ENCODE results near the gene DBN1. TPM values are rescaled to one million over a fixed set of nuclear protein-coding genes. Genes with fewer than 3 reads are reported as not detected.

The DBN1 gene
- total RNA-seq, 1 donor from 2014 or later = 22.4 TPM

DNA sequence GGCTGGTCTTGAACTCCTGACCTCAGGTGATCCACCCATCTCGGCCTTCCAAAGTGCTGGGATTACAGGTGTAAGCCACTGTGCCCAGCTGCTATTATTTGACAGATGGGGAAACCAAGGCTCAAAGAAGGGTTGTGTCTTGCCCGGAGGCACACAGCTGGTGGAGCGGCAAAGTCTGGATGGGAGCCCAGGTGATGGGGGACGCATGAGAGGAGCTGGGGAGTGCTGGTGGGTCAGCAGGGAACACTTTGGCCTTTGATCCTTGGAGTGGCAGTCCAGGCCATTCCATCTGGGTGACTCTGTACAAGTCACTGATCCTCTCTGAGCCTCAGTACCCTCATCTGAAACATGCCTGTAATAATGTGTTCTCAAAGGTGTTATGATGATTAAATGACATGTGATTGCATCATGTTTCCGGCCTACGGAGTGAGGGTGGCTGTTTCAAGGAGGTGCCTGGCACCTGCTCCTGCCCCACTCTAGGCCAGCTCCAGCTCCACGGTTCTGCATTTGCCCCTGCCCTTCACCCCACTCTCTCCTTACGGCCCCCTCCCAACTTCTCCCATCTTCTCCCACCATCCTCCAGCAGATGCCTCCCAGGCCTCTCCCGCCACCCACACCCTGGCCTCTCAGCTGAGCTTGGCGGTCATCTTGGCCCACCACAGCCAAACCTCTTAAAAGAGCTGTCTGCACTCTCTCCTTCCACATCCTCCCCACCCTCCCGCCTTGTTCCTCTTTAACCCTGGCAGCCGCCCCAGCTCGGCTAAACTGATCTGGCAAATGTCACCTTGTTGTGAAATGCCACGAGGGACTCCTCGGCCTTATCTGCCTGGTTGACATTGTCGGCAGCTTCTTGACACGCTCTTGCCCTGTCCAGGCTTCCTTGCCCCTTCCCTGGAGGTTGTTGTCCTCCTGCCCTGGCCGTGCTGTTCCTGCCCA is 5.5 kb upstream of the DBN1 start:
- DNase-seq = peak; percentile 94
- peak; percentile 93 for ATAC-seq
- intact Hi-C loops (cut with micrococcal nuclease) = no loop called here

DNA sequence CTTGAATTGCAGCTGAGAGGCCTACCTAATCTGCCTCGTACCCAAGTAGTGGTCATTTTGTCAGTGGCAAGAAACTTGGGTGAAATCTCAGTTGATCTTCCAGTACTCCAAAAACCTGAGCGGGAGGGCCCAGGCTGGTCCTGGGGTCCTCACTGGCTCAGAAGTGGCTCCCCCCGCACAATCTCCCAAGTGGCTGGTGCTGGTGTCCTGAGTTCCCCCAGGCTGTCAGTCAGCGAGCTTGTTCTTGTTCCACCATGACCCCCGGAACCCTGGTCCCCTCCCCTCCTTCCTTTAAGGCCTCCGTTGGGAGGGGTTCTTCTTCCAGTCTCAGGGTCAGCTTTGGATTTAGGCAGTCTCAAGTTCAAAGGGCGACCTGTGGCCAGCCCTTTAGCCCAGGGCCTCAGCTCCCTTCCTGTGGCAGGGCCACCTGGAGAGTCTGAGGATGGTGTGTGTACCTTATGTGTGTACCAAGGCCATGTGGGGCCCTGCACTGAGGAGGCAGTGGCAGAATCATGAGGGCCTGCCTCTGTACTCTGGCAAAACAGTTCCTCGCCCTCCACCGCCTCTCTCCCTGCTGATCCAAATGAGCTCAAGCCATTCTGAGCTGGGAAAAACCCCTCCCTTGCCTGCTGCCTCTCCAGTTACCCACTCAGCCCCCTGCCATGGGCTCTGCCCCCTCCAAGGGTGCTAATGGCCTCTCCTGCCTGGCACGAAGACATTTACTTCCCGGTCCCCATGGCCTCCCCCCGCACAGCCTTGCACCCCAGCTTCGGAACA is 4.5 kb upstream of the DBN1 start:
- DNase-seq (peak; percentile 29), ATAC-seq (no peak)
- intact Hi-C loops (cut with micrococcal nuclease) = no loop called here

DNA sequence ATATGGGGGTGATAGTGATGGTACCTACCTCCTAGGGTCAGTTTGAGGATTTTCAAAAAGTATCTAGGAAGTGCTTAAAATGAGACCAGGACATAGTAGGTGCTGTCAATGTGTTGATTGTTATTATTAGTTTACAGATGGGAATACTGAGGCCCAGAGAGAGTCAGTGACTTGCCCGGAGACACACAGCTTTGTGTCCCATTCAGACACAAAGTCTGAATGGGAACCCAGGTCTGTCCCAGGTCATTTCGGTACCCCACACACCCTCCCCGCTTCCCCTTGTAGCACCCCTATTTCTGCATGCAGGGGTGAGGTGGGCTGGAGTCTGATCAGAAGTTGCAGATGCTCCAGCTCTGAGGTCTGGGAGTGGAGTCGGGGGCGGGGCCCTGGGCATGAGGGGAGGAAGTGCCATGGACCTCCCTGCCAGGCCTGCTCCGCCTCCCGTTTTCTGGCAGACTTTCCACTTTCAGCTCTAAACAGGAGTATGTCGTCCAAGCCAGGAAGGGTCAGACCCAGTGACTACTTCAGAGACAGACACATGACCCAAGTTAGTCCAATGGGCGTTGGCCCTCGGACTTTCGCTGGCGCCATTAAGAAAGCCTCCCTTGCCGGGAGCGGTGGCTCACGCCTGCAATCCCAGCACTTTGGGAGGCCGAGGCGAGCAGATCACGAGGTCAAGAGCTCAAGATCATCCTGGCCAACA is 3.2 kb upstream of the DBN1 start:
- no peak for DNase-seq
- intact Hi-C loops (cut with micrococcal nuclease) = no loop called here
- ATAC-seq = no peak

DNA sequence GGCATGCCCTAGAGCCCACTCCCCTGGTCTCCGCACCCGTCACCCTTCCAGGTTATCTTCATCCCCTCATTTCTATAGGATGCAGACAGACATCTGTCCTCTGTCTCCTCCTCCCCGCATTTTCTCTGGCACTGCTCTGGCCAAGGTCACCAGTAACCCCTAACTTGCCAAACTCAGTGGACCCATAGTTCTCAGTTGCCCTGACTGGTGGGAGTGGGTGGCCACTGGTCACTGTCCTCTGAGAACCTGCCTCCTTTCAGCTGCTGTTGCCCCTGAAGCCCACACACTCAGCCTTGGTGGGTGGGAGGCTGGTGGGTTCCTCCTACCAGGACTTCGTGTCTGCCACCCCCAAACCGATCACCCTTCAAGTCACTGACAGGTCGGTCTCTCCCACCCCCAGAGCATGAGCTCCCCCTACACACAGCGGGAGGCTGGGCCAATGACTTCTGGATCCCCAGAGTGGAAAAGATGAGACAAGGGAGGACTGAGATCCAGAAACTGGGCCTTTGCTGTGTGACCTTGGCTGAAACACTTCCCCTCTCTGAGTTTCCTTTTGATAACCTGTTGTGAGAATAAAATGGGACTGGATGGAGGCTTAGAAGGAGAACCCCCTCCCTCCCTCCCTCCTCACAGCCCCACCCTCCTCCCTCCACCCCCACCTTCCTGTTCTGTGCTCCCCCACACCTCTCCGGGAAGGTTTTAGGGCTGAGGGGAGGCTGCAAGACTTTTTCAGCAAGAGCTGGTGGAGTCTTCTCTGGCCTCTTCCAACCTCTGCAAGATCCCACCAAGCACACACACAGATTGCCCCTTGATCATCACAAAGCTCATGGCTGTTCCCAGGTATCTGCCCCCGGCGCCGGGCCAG is 2.4 kb upstream of the DBN1 start:
- no peak for DNase-seq
- no peak for ATAC-seq
- intact Hi-C loops (cut with micrococcal nuclease) = no loop called here

DNA sequence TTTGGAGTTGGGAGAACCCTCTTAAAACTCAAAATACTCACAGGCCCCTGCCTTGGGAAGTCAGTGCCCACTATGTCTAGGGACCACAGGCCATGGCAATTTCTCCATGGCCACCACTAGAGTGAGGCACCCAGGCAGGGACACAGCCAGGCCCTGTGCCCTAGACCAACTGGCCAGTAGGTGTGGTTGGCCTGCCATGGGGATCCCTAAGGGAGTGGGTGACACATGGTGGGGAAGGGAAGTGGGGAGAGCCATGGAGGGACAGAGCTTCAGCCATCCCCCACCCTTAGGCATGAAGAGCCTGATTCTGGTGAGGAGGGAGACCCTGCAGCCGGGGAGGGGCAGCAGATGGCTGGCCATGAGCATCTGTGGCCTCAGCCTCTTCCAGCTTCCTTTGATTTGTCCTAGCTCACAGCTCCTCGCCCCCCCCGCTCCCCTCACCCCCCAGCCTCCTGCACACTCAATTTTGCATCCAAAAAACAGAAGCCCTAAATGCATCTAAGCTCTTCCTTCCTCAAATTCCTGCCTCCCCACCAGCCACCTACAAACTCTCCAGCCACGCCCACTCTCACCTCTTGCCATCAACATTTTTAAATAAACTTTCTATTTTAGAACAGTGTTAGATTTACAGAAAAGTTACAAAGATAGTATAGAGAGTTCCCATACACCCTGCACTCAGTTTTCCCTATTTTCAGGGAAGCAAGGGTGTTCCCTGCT is 1.6 kb upstream of the DBN1 start:
- intact Hi-C loops (cut with micrococcal nuclease) = no loop called here
- ATAC-seq (no peak), DNase-seq (no peak)

DNA sequence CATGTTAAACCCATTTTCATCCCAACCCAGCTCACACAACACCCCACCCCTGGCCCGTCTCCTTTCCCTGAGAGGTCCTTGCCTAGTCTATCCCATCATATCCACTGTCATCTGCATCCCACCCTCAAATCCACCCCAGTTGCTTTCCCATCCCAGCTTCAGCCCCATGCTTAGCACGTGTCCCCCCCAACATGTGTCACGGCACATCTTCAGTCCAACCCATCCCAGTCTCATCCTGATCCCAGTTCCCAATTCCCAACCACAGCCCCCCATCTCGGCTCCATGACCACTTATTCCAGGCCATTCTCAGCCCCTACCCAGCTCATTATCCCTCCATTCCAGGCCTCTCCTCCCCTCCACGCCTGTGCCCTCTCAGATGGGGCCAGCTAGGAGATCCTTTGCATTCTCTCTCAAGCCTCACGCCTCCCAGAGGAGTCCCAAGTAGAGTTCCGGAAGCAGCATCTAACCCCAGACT is 605 bp upstream of the DBN1 start:
- no peak for DNase-seq
- intact Hi-C loops (cut with micrococcal nuclease) = no loop called here

DNA sequence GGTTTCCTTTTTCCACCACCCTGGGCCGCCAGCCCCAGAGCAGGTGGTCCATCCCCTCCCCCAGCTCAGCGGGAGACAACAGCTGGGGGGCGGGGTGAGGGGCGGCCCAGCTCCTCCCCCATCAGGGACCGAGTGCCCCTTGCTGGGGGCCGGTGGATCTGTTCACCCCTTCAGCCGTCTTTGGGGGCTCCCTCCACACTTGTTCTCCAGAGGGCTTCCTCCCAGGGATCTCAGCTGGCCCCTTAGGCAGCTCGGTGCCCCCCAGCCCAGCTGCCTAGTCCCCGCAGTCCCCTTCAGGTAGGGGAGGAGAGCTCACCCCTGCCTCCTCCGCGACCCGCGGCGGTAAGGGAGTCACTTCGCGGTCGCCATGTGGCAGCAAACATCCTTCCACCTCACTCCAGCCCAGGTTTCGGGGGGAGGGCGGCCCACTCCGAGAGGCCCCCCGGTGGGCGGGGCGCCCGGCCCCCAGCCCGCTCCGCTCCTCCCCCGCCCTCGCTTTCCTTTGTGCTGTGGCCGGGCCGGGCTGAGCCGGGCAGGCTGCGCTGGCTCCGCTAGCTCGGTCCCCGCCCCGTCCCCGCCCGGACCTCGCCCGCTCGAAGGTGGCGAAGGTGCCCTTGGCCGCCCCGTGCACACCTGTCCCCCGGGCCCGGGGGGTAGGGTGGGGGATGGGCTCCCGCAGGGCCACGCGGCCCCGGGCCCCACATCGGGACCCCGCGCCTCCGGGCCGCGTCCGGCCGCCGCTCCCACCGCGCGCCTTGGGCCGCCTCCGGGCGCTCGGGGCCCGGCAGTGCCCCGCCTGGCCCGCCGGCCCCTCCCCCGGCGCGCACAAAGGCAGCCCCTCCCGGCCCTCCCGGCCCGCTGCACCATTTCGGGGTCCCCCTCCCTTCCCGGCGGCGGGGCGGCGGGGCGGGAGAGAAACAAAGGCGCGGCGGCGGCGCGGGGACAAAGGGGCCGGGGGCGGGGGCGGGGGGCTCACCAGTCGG is 683 bp downstream of the DBN1 start:
- intact Hi-C loops (cut with micrococcal nuclease) = no loop called here
- DNase-seq = peak; percentile 57
- ATAC-seq = peak; percentile 3

More for the DNA sequence above, 605 bp upstream of the DBN1 start:
- ATAC-seq = no peak

DNA sequence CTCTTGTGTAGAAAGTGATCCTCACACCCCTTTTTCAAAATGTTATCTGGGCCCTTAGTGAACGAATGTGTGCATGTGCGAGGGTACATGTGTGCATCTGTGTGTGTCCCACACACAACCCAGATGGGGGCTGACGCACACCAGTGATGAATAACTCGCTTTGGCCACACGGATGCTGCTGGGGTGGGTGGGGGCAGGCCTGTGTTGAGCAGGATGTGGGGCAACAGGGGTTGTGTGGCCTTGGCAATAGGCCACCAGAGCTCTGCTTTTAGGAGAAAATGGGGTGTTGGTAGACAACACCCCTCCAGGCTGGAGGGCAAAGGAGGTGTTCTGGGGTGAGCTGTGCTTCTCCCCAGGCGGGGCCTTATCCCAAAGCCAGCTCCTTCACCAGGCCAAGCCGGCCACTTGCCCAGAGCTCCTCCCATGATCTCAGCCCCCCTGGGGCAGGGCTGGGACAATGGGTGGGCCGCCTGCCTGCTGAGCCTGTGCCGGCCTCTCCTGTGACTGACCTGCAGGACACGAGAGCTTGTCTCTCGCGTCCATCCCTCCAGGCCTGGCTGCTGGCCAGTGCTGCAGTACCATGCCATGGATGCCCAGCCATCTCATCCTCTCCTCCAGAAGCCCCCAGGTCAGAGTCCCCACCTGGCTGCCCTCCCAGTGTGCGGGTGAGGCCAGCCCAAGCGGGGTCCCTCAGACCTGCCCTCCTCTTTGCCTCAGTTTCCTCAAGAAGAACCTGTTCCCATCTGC is 1.7 kb downstream of the DBN1 start:
- peak; percentile 83 for DNase-seq
- ATAC-seq = peak; percentile 59
- intact Hi-C loops (cut with micrococcal nuclease) = no loop called here

DNA sequence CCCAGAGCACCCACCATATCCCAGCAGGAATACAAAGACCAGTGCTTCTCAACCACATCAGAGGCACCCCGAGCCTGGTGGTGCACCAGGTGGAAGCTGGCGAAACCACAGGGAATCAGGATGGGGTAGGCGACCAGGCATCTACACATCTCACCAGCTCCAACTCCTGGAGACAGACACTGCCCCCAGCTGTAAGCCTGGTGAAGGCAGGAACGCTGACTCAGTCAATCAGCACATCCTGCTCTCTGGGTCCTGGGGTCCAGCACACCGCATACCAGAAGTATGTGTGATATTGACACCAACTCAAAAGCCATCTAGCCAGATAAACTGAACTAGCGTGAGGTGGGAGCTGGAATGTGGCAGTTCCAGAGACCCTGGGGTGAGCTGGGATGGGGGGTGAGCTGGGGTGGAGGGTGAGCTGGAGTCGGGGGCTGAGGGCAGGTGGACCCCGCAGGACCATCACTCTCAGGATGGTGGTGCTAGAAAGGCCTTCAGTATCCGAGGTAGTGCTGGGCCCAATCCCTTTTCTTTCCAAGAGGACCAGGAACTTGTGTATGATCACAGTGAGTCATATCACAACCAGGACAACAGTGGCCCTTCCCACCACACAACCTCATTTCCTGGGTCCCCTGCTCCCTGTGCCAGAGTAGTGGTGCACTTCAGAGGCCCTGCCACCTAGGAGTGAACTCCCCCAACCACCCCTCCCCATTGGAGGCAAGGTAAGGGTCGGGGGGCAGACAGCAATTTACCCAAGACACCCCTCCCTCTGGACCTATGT is 2.5 kb downstream of the DBN1 start:
- no peak for ATAC-seq
- intact Hi-C loops (cut with micrococcal nuclease) = no loop called here
- no peak for DNase-seq

DNA sequence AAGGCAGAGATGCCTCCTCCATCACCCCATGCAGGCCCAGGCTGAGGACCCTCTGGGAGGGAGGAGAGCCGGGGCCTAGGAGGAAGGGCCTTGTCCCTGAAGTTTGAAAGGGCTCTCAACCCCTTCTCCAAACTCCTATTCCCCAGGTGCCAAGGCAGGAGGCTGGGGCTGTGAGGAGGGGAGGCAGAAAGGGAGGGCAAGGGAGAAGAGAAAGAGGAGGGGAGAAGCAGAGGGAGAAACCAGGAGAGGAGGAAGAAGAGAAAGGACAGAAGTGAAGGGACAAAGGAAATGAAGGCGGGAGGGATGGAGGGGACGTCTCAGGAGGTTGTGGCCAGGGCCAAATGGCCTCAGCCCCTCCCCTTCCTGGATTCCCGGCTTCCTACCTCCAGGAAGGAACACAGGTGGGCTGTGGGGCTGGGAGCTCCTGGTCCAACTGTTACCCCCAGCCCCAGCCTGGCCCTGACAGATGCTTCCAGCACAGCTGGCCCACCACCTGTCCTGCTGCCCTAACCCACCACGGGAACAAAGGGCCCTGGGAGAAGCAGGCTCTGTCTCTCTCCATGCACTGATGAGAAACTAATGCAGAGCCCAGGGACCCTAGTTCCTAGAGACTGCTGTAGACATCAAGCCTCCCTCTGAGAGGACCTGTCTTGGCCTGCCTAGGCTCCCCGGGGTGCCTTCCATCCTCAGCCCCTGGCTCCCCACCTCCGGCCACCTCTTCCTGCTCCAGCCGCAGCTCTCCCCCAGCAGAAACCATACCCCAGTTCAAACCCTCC is 3.5 kb downstream of the DBN1 start:
- peak; percentile 24 for DNase-seq
- intact Hi-C loops (cut with micrococcal nuclease) = no loop called here
- no peak for ATAC-seq

DNA sequence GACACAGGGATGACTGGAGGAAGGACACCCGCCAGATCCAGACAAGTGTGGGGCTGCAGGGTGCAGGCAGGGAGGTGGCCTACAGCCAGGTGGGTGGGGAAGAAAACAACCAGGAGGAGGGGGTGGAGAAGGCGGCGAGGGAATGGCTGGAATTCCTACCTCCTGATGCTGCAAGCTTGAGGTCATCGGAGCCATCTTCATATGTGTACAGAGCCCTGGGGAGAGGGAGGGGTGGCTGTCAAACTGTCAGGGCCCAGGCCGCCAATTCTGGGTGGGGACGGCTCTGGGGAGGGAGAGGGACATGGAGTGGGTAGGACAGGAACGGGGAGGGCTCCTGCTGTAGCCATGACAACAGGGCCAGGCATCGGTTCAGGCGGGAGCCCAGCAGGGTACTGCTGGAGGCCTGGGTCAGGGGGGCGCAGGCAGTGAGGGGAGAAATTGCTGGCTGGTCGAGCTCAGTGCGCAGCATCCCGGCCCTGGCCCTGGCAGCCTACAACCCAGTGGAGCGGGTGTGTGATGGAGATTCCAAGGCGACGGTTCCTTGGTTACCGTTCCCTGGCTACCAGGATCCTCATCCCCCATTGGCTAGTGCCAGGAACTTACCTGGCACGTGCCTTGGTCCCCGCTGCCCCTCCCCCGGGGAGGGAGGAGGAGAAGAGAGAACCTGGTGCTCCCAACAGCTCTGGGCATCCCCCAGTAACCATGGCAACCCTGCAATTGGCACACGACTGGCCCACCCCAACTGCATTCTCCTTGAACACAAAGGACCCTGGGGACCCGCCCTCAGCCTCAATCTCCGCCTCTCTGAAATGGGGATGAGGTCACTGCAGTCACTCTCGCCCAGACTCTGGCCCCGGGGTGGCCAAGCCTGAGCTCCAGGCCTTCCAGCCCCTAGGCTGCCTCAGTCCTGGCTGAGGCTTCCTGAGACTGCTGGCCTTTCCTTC is 4.5 kb downstream of the DBN1 start:
- intact Hi-C loops (cut with micrococcal nuclease) = no loop called here
- peak; percentile 79 for DNase-seq
- ATAC-seq = peak; percentile 61

DNA sequence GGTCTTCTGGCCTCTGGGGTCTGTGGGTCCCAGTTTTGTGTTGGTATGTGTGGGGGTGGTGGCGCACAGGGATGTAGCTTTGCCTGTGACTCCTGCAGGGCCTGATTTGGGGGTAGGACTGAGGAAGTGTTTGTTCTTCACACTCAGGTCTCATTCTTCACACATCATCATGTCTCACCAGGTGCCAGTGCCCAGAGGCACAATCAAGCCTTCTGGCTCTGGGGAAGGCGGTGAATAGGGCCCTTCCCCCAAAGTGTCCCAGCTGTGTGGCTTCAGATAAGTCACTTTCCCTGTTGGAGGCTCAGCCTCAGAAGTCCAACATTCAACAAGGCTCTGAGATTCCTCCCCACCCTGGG is 5.1 kb downstream of the DBN1 start:
- ATAC-seq = no peak
- intact Hi-C loops (cut with micrococcal nuclease) = no loop called here
- no peak for DNase-seq

DNA sequence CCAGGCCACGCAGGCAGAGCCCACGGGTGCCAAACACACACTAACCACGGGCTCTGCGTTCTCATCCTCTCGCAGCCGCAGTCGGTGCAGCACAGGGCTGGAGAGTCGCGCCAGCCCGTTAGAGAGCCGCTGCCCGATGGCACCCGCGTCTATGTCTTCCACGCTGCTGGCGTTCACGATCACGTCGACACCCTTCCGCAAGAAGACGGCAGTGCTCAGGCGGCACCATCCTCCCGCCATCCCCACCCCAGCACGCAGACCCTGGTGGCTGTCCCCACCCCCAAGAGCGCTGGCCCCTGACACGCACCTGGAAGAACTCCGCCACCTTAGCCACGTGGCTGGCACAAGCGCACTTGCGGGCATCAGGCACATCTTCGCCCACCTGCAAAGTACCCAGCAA is 6.0 kb downstream of the DBN1 start:
- ATAC-seq = no peak
- intact Hi-C loops (cut with micrococcal nuclease) = no loop called here
- DNase-seq = no peak

DNA sequence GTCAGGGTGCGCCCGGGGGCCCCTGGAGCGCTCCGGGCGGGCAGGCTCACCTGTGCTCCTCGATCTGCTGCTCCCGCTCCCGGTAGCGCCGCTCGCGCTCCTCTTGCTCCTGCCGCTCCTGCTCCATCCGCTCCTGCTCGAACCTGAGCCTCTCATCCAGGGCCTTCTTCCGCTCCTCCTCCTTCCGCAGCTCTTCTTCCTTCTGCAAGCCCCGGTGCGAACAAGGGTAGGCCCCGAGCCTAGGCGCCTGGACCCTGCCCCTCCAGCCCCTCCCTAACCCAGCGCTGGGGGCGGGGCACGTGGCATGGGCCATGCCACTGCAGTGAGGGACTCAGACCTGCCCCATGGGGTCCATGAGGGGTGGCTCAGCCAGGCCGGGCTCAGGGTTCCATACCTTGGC is 6.6 kb downstream of the DBN1 start:
- intact Hi-C loops (cut with micrococcal nuclease) = no loop called here
- DNase-seq (no peak), ATAC-seq (no peak)
